ENCODE measurements around the gene STARD7.

Gene STARD7

DNA sequence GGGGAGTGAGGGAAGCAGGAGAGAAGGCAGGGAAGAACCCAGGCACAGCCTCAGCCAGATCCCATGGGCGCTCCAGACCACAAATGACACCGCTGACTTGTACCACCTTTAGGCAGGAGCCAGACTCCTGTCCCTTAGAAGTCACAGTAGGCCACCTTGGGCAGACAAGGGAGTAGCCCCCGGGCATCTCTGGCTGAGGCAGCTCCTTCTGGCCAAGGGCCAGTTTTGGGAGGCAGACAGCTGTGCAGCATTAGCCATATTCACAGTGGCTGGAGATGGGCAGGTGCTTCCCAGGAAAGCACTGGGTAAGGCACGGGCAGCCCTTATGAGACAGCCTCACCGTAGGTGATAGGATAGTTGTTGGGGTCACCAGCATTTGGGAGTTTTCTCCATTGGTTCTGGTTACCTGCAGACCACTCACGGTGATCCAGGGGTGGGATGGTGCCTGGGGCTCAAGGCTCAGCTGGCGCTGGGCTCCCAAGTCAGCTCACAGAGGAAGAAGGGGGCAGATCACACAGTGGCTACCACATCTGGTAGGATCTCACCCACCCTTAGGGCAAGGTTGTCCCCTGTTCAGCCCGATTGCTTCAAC is 72.4 kb downstream of the STARD7 start:
- TF ChIP-seq, protein P1, sequence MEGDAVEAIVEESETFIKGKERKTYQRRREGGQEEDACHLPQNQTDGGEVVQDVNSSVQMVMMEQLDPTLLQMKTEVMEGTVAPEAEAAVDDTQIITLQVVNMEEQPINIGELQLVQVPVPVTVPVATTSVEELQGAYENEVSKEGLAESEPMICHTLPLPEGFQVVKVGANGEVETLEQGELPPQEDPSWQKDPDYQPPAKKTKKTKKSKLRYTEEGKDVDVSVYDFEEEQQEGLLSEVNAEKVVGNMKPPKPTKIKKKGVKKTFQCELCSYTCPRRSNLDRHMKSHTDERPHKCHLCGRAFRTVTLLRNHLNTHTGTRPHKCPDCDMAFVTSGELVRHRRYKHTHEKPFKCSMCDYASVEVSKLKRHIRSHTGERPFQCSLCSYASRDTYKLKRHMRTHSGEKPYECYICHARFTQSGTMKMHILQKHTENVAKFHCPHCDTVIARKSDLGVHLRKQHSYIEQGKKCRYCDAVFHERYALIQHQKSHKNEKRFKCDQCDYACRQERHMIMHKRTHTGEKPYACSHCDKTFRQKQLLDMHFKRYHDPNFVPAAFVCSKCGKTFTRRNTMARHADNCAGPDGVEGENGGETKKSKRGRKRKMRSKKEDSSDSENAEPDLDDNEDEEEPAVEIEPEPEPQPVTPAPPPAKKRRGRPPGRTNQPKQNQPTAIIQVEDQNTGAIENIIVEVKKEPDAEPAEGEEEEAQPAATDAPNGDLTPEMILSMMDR (IDR thresholded peaks at IDR 0.05; ENCODE audit: low read depth, low read length) = no peak
- in situ Hi-C loops (cut with HindIII; ENCODE audit: low sequenced_read_pairs) = no loop called here
- no peak for DNase-seq (ENCODE audit: low read depth, low spot score)
- no peak overlapping the region for H3K4me3 ChIP-seq (ENCODE audit: low read depth, low read length)

DNA sequence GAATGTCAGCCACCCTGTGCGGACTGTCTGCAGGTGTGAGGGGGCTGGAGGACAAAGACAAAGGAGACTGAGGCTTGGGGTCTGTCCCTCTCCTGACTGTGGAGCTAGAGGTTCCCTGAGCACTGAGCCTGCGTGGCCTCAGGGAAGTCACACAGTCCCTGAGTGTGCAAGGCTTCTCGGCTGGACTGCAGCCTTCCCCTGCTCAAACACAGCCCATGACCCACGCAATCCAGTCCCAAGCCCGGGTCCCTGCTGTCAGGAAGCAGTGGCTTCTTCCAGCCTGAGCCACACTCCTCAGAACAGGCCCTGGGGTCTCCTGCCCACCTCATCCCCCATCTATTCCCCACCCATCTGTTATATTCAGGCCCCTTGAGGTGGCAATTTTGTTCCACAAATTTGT is 73.0 kb downstream of the STARD7 start:
- H3K4me3 ChIP-seq (ENCODE audit: low read depth, low read length) = no peak overlapping the region
- TF ChIP-seq, protein P1 (IDR thresholded peaks at IDR 0.05; ENCODE audit: low read depth, low read length) = no peak
- in situ Hi-C loops (cut with HindIII; ENCODE audit: low sequenced_read_pairs) = no loop called here
- DNase-seq (ENCODE audit: low read depth, low spot score) = no peak

DNA sequence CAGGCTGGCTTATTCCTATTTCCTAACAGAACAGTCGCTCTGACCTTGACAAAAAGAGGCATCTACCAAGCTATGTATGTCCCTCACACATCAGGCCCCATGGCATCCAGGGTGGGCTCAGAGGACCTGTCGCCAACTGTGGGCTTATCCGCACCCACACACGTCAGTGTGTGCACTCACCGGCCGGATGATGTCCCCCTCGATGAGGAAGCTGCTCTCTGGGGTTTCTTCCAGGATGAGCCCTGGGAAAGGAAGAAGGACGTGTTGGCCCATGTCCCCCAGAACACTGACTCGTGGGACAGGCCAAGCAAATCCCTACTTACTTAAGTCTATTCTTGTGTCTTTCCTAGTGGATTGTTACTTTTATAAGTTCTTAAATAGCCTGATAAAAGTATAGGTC is 73.5 kb downstream of the STARD7 start:
- in situ Hi-C loops (cut with HindIII; ENCODE audit: low sequenced_read_pairs) = no loop called here
- no peak overlapping the region for H3K4me3 ChIP-seq (ENCODE audit: low read depth, low read length)
- no peak for DNase-seq (ENCODE audit: low read depth, low spot score)
- TF ChIP-seq, protein P1 (IDR thresholded peaks at IDR 0.05; ENCODE audit: low read depth, low read length) = no peak

Measured in astrocyte of the spinal cord (primary cell).